LNCAP (cell line): ENCODE results near the gene FARS2.

Experiments used
- CTCF ChIP-seq: fragments of 450-650 bp; IDR thresholded peaks from 2 replicates; pipeline ENCODE4 v1.5.1; 2017; ENCODE audit warnings: mild to moderate bottlenecking

The FARS2 gene

GRCh38 chr6:5763871-5764270, 502.6 kb downstream of the FARS2 start:
- no peak for TF ChIP-seq CTCF

- no peak for TF ChIP-seq CTCF
Observed at GRCh38 chr6:5764401-5764955, 503.2 kb downstream of the FARS2 start.

- TF ChIP-seq CTCF, result no peak
Observed at GRCh38 chr6:5765141-5765760, 503.9 kb downstream of the FARS2 start.

- no peak for TF ChIP-seq CTCF
Observed at GRCh38 chr6:5766260-5766659, 504.9 kb downstream of the FARS2 start.

GRCh38 chr6:5767471-5767870, 506.2 kb downstream of the FARS2 start:
- TF ChIP-seq CTCF, result no peak

GRCh38 chr6:5771211-5771610, 509.9 kb downstream of the FARS2 start:
- no peak for TF ChIP-seq CTCF

- TF ChIP-seq CTCF, result no peak
Observed at GRCh38 chr6:5771759-5772390, 510.6 kb downstream of the FARS2 start.
